ENCODE data around the gene SETX.

SETX gene

DNA sequence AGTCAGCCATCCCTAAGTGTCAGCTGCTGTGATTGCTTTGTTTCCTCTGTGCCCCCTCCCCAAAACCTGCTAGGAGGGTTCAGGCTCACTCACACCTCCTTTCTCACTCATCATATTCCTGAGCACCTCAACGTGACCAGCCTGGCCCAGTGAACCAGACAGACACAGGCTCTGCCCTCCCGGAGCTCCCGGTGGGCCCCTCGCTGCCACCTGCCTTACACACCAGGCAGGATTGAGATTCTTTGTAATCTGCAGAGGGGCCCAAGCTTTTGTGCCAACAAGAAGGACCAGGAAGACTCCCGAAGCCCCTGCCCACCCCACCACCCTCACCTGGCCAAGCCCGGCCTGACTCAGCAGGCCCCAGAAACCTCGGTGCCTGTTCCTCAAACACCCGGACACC, 105.1 kb downstream of the SETX start:
- Histone ChIP-seq H3K36me3 (no peaks in the 10 kb centered on the region), H3K4me3 (ENCODE audit: low read depth in 1 of 2, low read length in 1 of 2) (no peak overlapping the region), H3K27ac (no peak overlapping the region), H3K9me3 (no peaks in the 10 kb centered on the region), H3K4me1 (ENCODE audit: control insufficient read depth in 1 of 2, insufficient read depth in 1 of 2, low read depth in 1 of 2, low read length in 1 of 2) (no peaks in the 10 kb centered on the region), H3K27me3 (peaks cover 47% of the 10 kb centered on the region)
- TF ChIP-seq, protein P1, sequence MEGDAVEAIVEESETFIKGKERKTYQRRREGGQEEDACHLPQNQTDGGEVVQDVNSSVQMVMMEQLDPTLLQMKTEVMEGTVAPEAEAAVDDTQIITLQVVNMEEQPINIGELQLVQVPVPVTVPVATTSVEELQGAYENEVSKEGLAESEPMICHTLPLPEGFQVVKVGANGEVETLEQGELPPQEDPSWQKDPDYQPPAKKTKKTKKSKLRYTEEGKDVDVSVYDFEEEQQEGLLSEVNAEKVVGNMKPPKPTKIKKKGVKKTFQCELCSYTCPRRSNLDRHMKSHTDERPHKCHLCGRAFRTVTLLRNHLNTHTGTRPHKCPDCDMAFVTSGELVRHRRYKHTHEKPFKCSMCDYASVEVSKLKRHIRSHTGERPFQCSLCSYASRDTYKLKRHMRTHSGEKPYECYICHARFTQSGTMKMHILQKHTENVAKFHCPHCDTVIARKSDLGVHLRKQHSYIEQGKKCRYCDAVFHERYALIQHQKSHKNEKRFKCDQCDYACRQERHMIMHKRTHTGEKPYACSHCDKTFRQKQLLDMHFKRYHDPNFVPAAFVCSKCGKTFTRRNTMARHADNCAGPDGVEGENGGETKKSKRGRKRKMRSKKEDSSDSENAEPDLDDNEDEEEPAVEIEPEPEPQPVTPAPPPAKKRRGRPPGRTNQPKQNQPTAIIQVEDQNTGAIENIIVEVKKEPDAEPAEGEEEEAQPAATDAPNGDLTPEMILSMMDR (IDR thresholded peaks at IDR 0.05): no peak

DNA sequence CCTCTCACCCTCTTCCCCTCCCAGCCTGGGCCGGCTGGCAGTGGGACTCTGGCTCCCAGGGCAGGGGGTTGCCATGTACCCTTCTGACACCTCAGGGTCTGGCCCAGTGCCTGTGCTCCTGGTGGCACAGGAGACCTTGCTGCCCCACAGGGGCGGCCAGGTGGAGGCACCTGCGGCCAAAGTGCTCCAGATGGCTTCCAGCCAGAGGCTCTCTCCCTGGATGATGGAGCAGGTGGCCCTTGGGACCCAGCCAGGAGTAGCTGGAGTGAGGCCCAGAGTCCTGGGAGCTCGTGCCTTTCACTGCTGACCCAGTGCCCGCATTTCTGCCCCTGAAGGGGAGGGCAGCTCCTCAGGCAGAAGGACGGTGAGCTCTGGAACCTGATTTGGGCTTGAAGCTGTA, 105.7 kb downstream of the SETX start:
- Histone ChIP-seq H3K9me3 (no peaks in the 10 kb centered on the region), H3K4me3 (ENCODE audit: low read depth in 1 of 2, low read length in 1 of 2) (no peak overlapping the region), H3K36me3 (no peaks in the 10 kb centered on the region), H3K27me3 (peaks cover 53% of the 10 kb centered on the region), H3K4me1 (ENCODE audit: control insufficient read depth in 1 of 2, insufficient read depth in 1 of 2, low read depth in 1 of 2, low read length in 1 of 2) (no peaks in the 10 kb centered on the region), H3K27ac (no peak overlapping the region)
- TF ChIP-seq, protein P1 (IDR thresholded peaks at IDR 0.05): no peak

DNA sequence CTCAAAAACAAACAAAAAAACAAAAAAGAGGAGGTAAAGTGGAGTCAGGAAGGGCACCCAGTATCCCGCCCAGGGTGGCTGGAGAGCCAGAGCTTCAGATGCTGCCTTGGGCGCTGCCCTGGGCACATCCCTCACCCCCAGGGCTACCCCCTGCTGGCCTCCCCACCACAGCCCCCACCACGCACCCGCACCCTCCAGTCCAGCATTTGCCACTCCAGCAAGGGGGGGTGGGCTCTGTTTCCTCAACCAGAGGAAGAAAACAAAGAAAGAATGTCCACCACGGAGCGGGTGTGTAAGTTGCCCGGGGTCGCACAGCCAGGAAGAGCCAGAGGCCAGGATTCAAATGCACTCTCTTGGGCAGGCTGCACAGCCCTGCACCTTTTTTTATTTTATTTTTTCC, 106.8 kb downstream of the SETX start:
- H3K9me3 ChIP-seq: no peaks in the 10 kb centered on the region
- TF ChIP-seq, protein P1 (IDR thresholded peaks at IDR 0.05): no peak
- H3K4me3 ChIP-seq (ENCODE audit: low read depth in 1 of 2, low read length in 1 of 2): no peak overlapping the region
- H3K4me1 ChIP-seq (ENCODE audit: control insufficient read depth in 1 of 2, insufficient read depth in 1 of 2, low read depth in 1 of 2, low read length in 1 of 2): peaks cover 7 to 9% of the 10 kb centered on the region in 2 experiments
- peaks cover 65% of the 10 kb centered on the region for H3K27me3 ChIP-seq
- H3K27ac ChIP-seq: no peak overlapping the region
- no peaks in the 10 kb centered on the region for H3K36me3 ChIP-seq

DNA sequence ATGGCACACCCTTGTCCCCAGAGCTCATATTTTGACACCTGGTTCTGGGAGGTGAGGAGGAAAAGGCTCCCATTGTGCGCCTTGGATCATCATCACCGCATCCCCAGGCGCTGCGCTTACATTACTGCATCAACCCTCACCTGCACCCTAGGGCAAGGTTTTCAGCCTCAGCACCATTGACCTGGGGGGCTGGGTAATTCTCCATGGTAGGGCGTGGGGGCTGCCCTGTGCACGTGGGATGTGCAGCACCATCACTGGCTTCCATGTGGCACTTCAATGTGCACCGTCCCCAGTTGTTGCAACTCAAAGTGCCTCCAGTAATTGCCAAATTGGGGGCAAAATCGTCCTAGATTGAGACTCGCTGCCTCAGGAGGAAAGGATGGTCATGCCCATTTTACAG, 109.3 kb downstream of the SETX start:
- Histone ChIP-seq H3K9me3 (no peaks in the 10 kb centered on the region), H3K27ac (no peak overlapping the region), H3K4me1 (ENCODE audit: control insufficient read depth in 1 of 2, insufficient read depth in 1 of 2, low read depth in 1 of 2, low read length in 1 of 2) (peaks cover 17 to 23% of the 10 kb centered on the region in 2 experiments), H3K4me3 (ENCODE audit: low read depth in 1 of 2, low read length in 1 of 2) (no peak overlapping the region), H3K27me3 (peaks cover 67% of the 10 kb centered on the region), H3K36me3 (no peaks in the 10 kb centered on the region)
- TF ChIP-seq, protein P1 (IDR thresholded peaks at IDR 0.05): no peak

DNA sequence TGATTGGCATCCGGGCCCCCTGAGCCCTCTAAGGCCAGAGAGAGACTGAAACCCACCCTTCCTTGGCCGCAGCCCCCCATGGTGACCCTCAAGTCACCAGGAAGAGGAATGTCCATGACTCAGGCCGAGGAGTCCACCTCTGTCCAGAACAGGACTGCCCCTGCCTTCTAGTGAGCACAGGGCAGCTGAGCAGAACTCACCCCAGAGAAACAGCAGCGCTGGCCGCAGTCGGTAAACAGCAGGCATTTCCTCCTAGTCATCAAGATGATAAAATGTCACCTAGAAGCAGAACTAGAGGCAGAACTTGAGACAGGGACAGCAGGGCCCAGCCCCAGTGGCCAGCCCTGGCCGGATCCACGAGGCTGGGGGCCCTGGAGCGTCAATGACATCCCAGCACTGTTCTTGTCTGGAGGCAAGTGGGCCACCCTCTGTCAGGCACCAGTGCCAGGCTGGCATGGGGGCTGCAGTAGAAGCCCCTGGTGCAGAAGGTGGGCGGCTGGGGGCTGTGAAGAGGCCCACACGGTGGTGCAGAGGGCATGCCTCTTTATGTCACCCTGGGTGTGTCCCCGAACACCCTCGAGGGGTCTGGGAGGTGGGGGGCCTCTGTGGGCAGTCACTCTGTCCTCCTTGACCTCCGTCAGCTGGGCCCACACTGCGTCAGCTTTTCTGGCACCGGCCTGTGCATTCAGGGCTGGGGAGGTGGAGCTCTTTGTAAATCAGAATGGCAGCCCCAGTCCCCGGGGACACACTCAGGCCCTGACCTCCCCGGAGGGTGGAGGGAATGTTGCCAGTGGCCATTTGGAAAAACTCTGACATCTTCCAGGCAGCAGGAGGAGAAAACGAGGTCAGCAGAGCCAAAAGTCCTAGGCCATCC, 110.0 kb downstream of the SETX start:
- TF ChIP-seq, protein P1 (IDR thresholded peaks at IDR 0.05): no peak
- no peaks in the 10 kb centered on the region for H3K36me3 ChIP-seq
- H3K27me3 ChIP-seq: peaks cover 67% of the 10 kb centered on the region
- no peak overlapping the region for H3K27ac ChIP-seq
- no peaks in the 10 kb centered on the region for H3K9me3 ChIP-seq
- H3K4me3 ChIP-seq (ENCODE audit: low read depth in 1 of 2, low read length in 1 of 2): no peak overlapping the region
- peaks cover 23 to 30% of the 10 kb centered on the region in 2 experiments for H3K4me1 ChIP-seq (ENCODE audit: control insufficient read depth in 1 of 2, insufficient read depth in 1 of 2, low read depth in 1 of 2, low read length in 1 of 2)
